Measurements from ENCODE around the gene EFNA5. TPM values are rescaled to one million over a fixed set of nuclear protein-coding genes. Genes with fewer than 3 reads are reported as not detected.

EFNA5 gene
- total and polyA plus RNA-seq, 2 experiments from 2014 or later, result 0.64 to 0.86 TPM

- Histone ChIP-seq H3K27ac (no peak overlapping the region), H4K20me1 (ENCODE audit: insufficient read depth) (no peaks in the 10 kb centered on the region), H3K9me3 (ENCODE audit: low read depth) (no peaks in the 10 kb centered on the region), H3K4me2 (ENCODE audit: unreplicated experiment) (no peak overlapping the region), H3K9ac (no peak overlapping the region), H3K4me1 (ENCODE audit: insufficient read depth) (no peaks in the 10 kb centered on the region), H3K79me2 (ENCODE audit: insufficient read depth) (no peaks in the 10 kb centered on the region), H3K9me2 (ENCODE audit: insufficient read depth) (no peaks in the 10 kb centered on the region), H3K36me3 (ENCODE audit: low read depth) (no peaks in the 10 kb centered on the region), H2AFZ (no peak overlapping the region), H3K27me3 (replicated peaks; ENCODE audit: insufficient read depth) (no peaks in the 10 kb centered on the region), H3K4me3 (no peak overlapping the region), H3F3A (ENCODE audit: insufficient read depth) (no peaks in the 10 kb centered on the region)
- DNase-seq, result peak; percentile 1
- TF ChIP-seq EZH2 (IDR thresholded peaks at IDR 0.05; ENCODE audit: insufficient read depth, poor library complexity, severe bottlenecking), result no peak
- no peak for TF ChIP-seq EZH2phosphoT487 (IDR thresholded peaks at IDR 0.05; ENCODE audit: insufficient read depth, low read depth)
- 0% methylated on average over 1 of the region's 1 CpG for WGBS, 2 experiments (ENCODE audit: low coverage in 1 of 2, low lambda C conversion rate in 2 of 2, missing lambda C conversion rate in 2 of 2)
- in situ Hi-C loops (cut with MboI), result no loop called here
Observed at GRCh38 chr5:107337281-107337680, 333.5 kb downstream of the EFNA5 start.

GRCh38 chr5:107331882-107332281 is 338.9 kb downstream of the EFNA5 start:
- H3K9me2 ChIP-seq (ENCODE audit: insufficient read depth), result no peaks in the 10 kb centered on the region
- no peaks in the 10 kb centered on the region for H3K79me2 ChIP-seq (ENCODE audit: insufficient read depth)
- H3K4me2 ChIP-seq (ENCODE audit: unreplicated experiment), result no peak overlapping the region
- H3F3A ChIP-seq (ENCODE audit: insufficient read depth), result no peaks in the 10 kb centered on the region
- no peak for DNase-seq
- H2AFZ ChIP-seq, result no peak overlapping the region
- TF ChIP-seq EZH2phosphoT487 (IDR thresholded peaks at IDR 0.05; ENCODE audit: insufficient read depth, low read depth) (no peak), EZH2 (IDR thresholded peaks at IDR 0.05; ENCODE audit: insufficient read depth, poor library complexity, severe bottlenecking) (no peak)
- WGBS, 2 experiments (ENCODE audit: low coverage in 1 of 2, low lambda C conversion rate in 2 of 2, missing lambda C conversion rate in 2 of 2), result 81 to 90% methylated on average over 2 of the region's 2 CpGs
- no peak overlapping the region for H3K27ac ChIP-seq
- no peaks in the 10 kb centered on the region for H3K9me3 ChIP-seq (ENCODE audit: low read depth)
- in situ Hi-C loops (cut with MboI), result no loop called here
- H3K4me3 ChIP-seq, result no peak overlapping the region
- H3K9ac ChIP-seq, result no peak overlapping the region
- no peaks in the 10 kb centered on the region for H4K20me1 ChIP-seq (ENCODE audit: insufficient read depth)
- no peaks in the 10 kb centered on the region for H3K36me3 ChIP-seq (ENCODE audit: low read depth)
- H3K27me3 ChIP-seq (replicated peaks; ENCODE audit: insufficient read depth), result no peaks in the 10 kb centered on the region
- no peaks in the 10 kb centered on the region for H3K4me1 ChIP-seq (ENCODE audit: insufficient read depth)

- no peak overlapping the region for H3K9ac ChIP-seq
- no peak for DNase-seq
- in situ Hi-C loops (cut with MboI), result no loop called here
- no peaks in the 10 kb centered on the region for H3K4me1 ChIP-seq (ENCODE audit: insufficient read depth)
- no peaks in the 10 kb centered on the region for H3F3A ChIP-seq (ENCODE audit: insufficient read depth)
- H3K4me2 ChIP-seq (ENCODE audit: unreplicated experiment), result no peak overlapping the region
- no peaks in the 10 kb centered on the region for H4K20me1 ChIP-seq (ENCODE audit: insufficient read depth)
- no peak overlapping the region for H3K27ac ChIP-seq
- no peaks in the 10 kb centered on the region for H3K79me2 ChIP-seq (ENCODE audit: insufficient read depth)
- no peaks in the 10 kb centered on the region for H3K36me3 ChIP-seq (ENCODE audit: low read depth)
- H3K4me3 ChIP-seq, result no peak overlapping the region
- H2AFZ ChIP-seq, result no peak overlapping the region
- no peaks in the 10 kb centered on the region for H3K27me3 ChIP-seq (replicated peaks; ENCODE audit: insufficient read depth)
- 23 to 27% methylated on average over 1 of the region's 1 CpG for WGBS, 2 experiments (ENCODE audit: low coverage in 1 of 2, low lambda C conversion rate in 2 of 2, missing lambda C conversion rate in 2 of 2)
- H3K9me3 ChIP-seq (ENCODE audit: low read depth), result no peaks in the 10 kb centered on the region
- H3K9me2 ChIP-seq (ENCODE audit: insufficient read depth), result no peaks in the 10 kb centered on the region
- TF ChIP-seq EZH2phosphoT487 (IDR thresholded peaks at IDR 0.05; ENCODE audit: insufficient read depth, low read depth), result no peak
Observed at GRCh38 chr5:107331312-107331711, 339.4 kb downstream of the EFNA5 start.

GRCh38 chr5:107330903-107331302 is 339.8 kb downstream of the EFNA5 start:
- WGBS, 2 experiments (ENCODE audit: low coverage in 1 of 2, low lambda C conversion rate in 2 of 2, missing lambda C conversion rate in 2 of 2), result 76 to 79% methylated on average over 9 of the region's 9 CpGs
- Histone ChIP-seq H3K9ac (no peak overlapping the region), H3K9me3 (ENCODE audit: low read depth) (no peaks in the 10 kb centered on the region), H3F3A (ENCODE audit: insufficient read depth) (no peaks in the 10 kb centered on the region), H3K79me2 (ENCODE audit: insufficient read depth) (no peaks in the 10 kb centered on the region), H2AFZ (no peak overlapping the region), H3K4me2 (ENCODE audit: unreplicated experiment) (no peak overlapping the region), H3K27ac (no peak overlapping the region), H3K9me2 (ENCODE audit: insufficient read depth) (no peaks in the 10 kb centered on the region), H3K27me3 (replicated peaks; ENCODE audit: insufficient read depth) (no peaks in the 10 kb centered on the region), H3K4me3 (no peak overlapping the region), H3K36me3 (ENCODE audit: low read depth) (no peaks in the 10 kb centered on the region), H3K4me1 (ENCODE audit: insufficient read depth) (no peaks in the 10 kb centered on the region), H4K20me1 (ENCODE audit: insufficient read depth) (no peaks in the 10 kb centered on the region)
- in situ Hi-C loops (cut with MboI), result no loop called here
- no peak for DNase-seq
- TF ChIP-seq EZH2 (IDR thresholded peaks at IDR 0.05; ENCODE audit: insufficient read depth, poor library complexity, severe bottlenecking), result no peak
- no peak for TF ChIP-seq EZH2phosphoT487 (IDR thresholded peaks at IDR 0.05; ENCODE audit: insufficient read depth, low read depth)

GRCh38 chr5:107329850-107330249 is 340.9 kb downstream of the EFNA5 start:
- H3K9me3 ChIP-seq (ENCODE audit: low read depth), result no peaks in the 10 kb centered on the region
- no peaks in the 10 kb centered on the region for H3K4me1 ChIP-seq (ENCODE audit: insufficient read depth)
- TF ChIP-seq EZH2 (IDR thresholded peaks at IDR 0.05; ENCODE audit: insufficient read depth, poor library complexity, severe bottlenecking) (no peak), EZH2phosphoT487 (IDR thresholded peaks at IDR 0.05; ENCODE audit: insufficient read depth, low read depth) (no peak)
- H3K27ac ChIP-seq, result no peak overlapping the region
- no peak overlapping the region for H2AFZ ChIP-seq
- no peaks in the 10 kb centered on the region for H4K20me1 ChIP-seq (ENCODE audit: insufficient read depth)
- H3K79me2 ChIP-seq (ENCODE audit: insufficient read depth), result no peaks in the 10 kb centered on the region
- no peak overlapping the region for H3K4me2 ChIP-seq (ENCODE audit: unreplicated experiment)
- H3K27me3 ChIP-seq (replicated peaks; ENCODE audit: insufficient read depth), result no peaks in the 10 kb centered on the region
- H3K4me3 ChIP-seq, result no peak overlapping the region
- no peaks in the 10 kb centered on the region for H3K9me2 ChIP-seq (ENCODE audit: insufficient read depth)
- in situ Hi-C loops (cut with MboI), result no loop called here
- DNase-seq, result no peak
- H3F3A ChIP-seq (ENCODE audit: insufficient read depth), result no peaks in the 10 kb centered on the region
- H3K36me3 ChIP-seq (ENCODE audit: low read depth), result no peaks in the 10 kb centered on the region
- no peak overlapping the region for H3K9ac ChIP-seq
